AG04449 (cell line): Measurements from ENCODE around the gene MED14.
"Not testable (repeated sequence)": the region's sequence is repeated elsewhere in the genome, so short reads cannot be mapped to it uniquely, and the experiment has no call there.

Experiments
- CTCF ChIA-PET: fragments of 350-600 bp; formaldehyde crosslinking; extraction: SDS; loops from one replicate; lab custom pipeline; 2021; ENCODE audit warnings: antibody characterized with exemption; lab: Yijun Ruan, JAX
- POLR2A ChIA-PET: fragments of 400-600, 350-600 bp; formaldehyde crosslinking; extraction: SDS; loops from one replicate; lab custom pipeline; 2020; ENCODE audit warnings: antibody characterized with exemption, inconsistent platforms; lab: Yijun Ruan, JAX
- DNase-seq: peaks from one replicate; pipeline ENCODE4 v3.0.0-alpha.2; 2010; ENCODE audit warnings: low read depth, low spot score
- H3K4me3 ChIP-seq: 2 replicates; pipeline ENCODE4 v1.5.1; 2011; ENCODE audit warnings: low read depth, mild to moderate bottlenecking, control low read depth, low read length
- CTCF ChIP-seq: IDR thresholded peaks from one replicate; pipeline ENCODE4 v1.5.1; 2011; ENCODE audit warnings: mild to moderate bottlenecking, moderate library complexity, low read length, control low read depth, inconsistent platforms; ENCODE audit not compliant: insufficient read depth; ENCODE audit errors: missing control alignments

MED14 gene

DNA sequence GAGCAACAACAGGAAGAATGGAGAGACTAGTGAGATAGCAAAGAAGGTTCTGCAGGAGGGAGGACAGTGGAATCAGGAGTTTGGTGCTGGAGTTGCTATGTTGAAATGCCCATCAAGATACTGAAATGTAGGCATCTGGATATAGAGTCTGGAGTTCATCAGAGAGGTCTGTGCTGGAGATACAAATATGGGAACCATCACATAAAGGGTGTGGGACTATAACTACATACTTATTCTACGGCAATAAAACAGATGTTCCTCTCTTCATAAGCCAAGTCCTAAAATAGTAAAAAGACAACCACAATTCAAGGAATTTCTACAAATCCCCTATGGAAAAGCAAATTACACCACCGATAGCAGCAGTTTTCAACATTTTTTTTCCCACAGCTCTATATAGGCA lies 1.6 kb downstream of the MED14 start:
- H3K4me3 ChIP-seq, result peak overlapping the region; percentile 76
- ChIA-PET POLR2A (no interaction called here), CTCF (interaction anchor here (1.6 kb wide), 1 partner anchor 81 kb away, joined by 4 read pairs; no protein-coding TSS in a partner anchor)
- TF ChIP-seq CTCF, result no peak
- DNase-seq, result no peak

- DNase-seq, POLR2A ChIA-PET, CTCF ChIA-PET, H3K4me3 ChIP-seq: not testable (repeated sequence)
These were observed 2.8 kb downstream of the MED14 start for GRCh38 chrX:40732499-40732898.

GRCh38 chrX:40729598-40730584 lies 5.5 kb downstream of the MED14 start:
- no peak for DNase-seq
- no peak for TF ChIP-seq CTCF
- ChIA-PET POLR2A (no interaction called here), CTCF (interaction anchor here (0.7 kb wide), 1 partner anchor 64 kb away, joined by 3 read pairs; no protein-coding TSS in a partner anchor)
- no peak overlapping the region for H3K4me3 ChIP-seq

DNA sequence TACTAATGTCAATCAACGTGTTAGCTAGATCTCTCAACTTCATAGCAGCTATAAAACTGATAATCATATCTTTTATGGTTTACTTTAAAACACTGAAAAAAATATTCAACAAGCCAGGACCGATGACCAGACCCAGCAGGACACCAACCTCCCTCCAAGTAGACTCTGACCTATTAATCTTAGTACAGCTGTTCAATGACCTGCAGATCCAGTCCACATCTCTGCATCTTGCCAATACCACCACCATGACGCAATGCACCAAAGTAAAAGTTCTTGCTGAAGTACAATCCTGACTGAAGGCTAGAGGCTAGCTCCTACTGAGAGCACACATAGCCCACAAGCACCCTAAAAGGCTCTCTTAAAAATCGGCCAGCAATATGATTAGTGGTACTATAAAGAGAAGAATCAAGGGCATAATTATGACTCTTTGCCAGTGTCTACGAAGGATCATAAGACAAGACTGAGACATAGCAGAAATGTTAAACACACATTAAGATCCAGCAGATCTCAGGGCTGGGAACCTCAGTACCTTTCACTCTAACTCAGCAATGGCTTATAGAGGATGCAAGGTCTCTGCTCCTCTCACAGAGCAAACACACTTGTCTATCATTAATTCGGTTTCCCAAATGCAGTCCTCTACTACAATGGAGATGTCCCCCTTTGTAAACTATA lies 7.6 kb downstream of the MED14 start:
- no peak for DNase-seq
- CTCF ChIA-PET, result no interaction called here
- no peak for TF ChIP-seq CTCF
- POLR2A ChIA-PET, result no interaction called here
- no peak overlapping the region for H3K4me3 ChIP-seq

GRCh38 chrX:40727093-40727492 lies 8.2 kb downstream of the MED14 start:
- no peak overlapping the region for H3K4me3 ChIP-seq
- CTCF ChIA-PET, result no interaction called here
- POLR2A ChIA-PET, result no interaction called here
- no peak for TF ChIP-seq CTCF
- no peak for DNase-seq

DNA sequence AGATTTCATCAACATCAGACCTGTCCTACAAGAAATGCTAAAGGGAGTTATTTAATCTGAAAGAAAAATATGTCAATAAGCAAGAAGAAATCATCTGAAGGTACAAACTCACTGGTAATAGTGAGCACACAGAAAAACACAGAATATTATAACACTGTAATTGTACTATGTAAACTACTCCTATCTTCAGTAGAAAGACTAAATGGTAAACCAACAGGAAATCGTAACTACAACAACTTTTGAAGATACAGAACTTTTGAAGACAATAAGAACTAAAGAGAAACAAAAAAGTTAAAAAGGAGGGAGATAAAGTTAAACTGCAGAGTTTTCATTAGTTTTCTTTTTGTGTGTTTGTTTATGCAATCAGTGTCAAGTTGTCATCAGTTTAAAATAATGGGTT lies 12.4 kb downstream of the MED14 start:
- CTCF ChIA-PET, result no interaction called here
- DNase-seq, result no peak
- no peak for TF ChIP-seq CTCF
- no peak overlapping the region for H3K4me3 ChIP-seq
- POLR2A ChIA-PET, result no interaction called here
